Omental fat pad (tissue), 4 donors: ENCODE measurements around the gene CNTN4. TPM values are rescaled to one million over a fixed set of nuclear protein-coding genes. Genes with fewer than 3 reads are reported as not detected.

Experiments used
- ATAC-seq: fragments of 150-250 bp; one replicate; pipeline ENCODE4 v1.9.1; 2016; ENCODE audit warnings: mild to moderate bottlenecking, moderate library complexity; ENCODE audit not compliant: low FRiP score
- DNase-seq: peaks from one replicate; pipeline ENCODE4 v3.0.0-alpha.2; 2019; ENCODE audit warnings: low spot score
- total RNA-seq, 4 donors: library from RNA; depleted of rRNA; stranded (reverse); fragments of >200 nt; gene quantifications; one replicate each; pipeline ENCODE4 v1.1.0, GENCODE V29; 2016
- TF ChIP-seq, protein P1 (sequence below), 3 donors: fragments of 450-650 bp; IDR thresholded peaks; one replicate each; pipeline ENCODE4 v1.5.1; 2016 to 2017; ENCODE audit warnings: antibody characterized with exemption in 3 of 3, mild to moderate bottlenecking in 3 of 3, moderate library complexity in 2 of 3

The CNTN4 gene
- total RNA-seq, 4 donors from 2014 or later: 2.6 to 9.5 (median 7.2) TPM

DNA sequence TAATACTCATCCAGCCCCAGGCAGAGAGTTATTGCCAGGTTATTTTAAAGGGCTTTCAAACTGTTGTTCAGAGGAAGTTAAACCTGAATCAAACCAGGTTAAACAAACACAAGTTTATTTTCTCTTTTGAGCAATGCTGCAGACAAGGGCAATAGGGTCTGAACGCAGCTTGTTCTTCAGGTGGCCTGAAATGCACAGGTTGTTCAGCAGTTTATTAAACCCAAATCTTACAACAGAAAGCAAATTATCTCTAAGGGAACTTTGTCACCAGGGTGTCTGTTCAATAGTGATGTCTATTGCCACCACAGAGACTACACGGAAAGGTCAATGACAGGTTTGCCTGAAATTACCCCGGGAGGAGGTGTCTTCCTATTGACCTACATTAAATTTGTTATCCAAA is 877.5 kb downstream of the CNTN4 start:
- TF ChIP-seq, protein P1, sequence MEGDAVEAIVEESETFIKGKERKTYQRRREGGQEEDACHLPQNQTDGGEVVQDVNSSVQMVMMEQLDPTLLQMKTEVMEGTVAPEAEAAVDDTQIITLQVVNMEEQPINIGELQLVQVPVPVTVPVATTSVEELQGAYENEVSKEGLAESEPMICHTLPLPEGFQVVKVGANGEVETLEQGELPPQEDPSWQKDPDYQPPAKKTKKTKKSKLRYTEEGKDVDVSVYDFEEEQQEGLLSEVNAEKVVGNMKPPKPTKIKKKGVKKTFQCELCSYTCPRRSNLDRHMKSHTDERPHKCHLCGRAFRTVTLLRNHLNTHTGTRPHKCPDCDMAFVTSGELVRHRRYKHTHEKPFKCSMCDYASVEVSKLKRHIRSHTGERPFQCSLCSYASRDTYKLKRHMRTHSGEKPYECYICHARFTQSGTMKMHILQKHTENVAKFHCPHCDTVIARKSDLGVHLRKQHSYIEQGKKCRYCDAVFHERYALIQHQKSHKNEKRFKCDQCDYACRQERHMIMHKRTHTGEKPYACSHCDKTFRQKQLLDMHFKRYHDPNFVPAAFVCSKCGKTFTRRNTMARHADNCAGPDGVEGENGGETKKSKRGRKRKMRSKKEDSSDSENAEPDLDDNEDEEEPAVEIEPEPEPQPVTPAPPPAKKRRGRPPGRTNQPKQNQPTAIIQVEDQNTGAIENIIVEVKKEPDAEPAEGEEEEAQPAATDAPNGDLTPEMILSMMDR (IDR thresholded peaks at IDR 0.05): no peak
- ATAC-seq: no peak
- DNase-seq: no peak

DNA sequence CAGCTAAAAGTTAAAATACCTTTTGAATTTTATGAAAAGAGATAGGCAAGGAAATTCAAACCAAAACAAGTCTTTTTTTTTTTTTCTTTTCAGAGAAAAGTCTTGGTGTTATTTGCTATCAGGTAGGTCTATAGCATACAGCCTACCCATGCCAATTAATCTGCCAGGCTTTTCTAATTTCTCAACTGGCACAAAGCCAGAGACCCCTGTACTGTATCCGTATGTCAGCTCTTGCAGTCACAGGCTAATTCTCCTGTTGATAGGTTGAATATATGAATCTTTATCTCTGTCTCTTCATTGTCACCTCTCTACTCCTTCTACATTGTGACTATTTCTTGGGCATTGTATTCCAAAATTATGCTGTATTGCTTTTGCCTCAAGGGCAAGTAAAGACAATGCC is 878.1 kb downstream of the CNTN4 start:
- TF ChIP-seq, protein P1 (IDR thresholded peaks at IDR 0.05): no peak
- DNase-seq: no peak
- ATAC-seq: no peak

DNA sequence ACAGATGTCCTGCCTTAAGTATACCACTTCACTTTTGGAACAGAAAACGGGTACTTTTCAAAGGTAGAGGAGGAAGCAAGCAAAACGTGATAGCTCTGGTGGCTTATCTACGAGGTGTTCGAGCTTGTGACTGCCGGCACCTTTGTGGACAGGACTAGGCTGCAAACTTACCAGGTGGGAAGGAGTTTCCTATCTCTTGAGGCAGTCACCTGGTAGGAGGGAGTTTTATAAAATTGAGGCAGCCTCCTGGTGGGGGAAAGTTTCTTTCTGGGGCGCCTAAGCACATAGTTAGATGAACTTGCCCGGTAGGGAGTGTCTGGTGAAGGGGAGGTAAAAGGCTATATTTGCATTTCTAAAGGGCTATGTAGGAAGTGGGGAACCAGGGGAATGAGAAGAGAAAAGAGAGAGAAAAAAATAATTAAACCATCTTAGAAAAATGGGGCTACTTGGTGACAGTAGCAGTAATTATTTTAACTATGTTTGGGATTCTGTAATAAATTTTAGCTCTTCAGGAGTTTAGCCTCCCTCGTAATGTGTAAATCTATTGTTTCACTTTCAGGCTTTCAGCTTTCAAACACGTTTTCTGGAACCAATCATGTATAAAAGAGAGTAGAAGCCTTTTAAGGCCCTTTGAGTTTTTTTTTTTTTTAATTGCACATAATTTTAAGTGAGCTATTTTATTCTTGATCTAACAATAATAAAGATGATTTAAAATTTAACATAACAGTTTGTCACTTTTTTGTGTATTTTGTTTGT is 880.5 kb downstream of the CNTN4 start:
- ATAC-seq (no peak), DNase-seq (no peak)
- TF ChIP-seq, protein P1 (IDR thresholded peaks at IDR 0.05): no peak

DNA sequence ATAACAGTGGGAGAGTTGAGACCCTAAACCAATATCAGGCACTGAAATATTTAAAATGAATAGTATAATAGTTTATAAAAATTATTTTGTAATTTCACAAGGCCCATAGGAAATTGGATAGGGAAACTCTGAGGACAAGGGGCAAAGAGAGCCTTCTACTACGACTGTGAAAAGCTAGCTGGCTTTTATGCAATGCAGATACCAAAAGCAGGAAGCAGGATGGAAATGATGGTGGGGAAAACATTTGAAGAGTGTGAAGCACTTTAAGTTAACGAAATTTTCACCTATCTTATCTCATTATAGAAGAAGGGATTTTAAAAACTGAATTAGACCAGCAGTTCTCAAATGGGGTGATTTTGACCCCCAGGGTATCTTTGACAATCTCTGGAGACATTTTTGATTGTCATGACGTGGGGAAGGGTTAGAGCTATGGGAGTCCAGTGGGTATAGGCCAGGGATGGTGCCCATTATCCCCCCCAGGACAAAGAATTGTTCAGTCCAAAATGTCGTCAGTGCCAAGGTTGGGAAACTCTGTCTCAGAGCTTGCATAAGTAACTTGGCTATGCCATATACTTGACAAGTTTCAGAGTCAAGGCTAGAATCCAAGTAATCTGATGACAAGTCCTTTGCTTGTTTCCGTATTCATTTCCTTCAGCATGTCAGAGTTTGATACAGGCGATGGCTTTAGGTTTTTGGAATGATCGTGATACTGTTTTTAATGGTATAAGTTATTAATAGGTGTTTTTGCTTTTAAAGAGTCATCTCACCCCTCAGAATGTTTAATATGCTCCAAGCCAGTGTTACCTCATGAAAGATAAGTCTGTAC is 885.6 kb downstream of the CNTN4 start:
- ATAC-seq (no peak), DNase-seq (no peak)
- TF ChIP-seq, protein P1 (IDR thresholded peaks at IDR 0.05): no peak

DNA sequence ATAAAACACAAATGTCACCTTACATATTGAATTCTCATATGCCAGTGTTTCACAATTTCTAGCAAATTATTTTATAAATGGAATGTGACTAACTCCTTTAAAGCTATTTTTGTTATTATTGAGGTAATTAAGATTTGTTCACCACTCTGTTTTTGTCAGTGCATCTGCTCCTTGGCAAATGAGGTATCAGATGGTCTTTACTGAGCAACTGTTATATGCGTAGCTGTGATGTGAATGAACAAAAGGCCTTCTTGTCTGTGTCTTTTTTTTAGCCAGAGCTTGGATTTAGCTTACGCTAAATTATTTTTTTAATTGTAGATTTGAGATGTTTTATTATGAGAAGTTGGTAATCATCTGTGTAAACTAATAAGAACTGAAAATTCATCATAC is 886.2 kb downstream of the CNTN4 start:
- DNase-seq (no peak), ATAC-seq (no peak)
- TF ChIP-seq, protein P1 (IDR thresholded peaks at IDR 0.05): no peak

DNA sequence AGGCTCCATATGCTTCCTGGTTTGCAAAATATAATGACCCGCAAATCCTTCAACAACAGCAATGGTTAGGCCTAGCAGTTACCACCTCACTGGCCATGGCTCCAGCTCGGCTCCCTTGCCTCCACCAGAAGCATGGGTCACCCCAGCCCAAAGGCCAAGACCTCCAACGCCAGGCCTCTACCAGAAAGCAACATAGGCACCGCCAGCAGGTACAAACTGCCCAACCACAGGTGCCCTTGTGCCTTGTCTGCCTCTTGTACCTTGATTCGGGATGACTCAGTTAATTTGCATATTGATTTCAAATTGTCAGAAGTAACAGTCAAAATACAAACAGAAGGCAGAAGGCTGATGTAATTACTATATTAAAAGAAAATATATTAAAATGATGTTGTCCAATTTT is 886.8 kb downstream of the CNTN4 start:
- DNase-seq (no peak), ATAC-seq (no peak)
- TF ChIP-seq, protein P1 (IDR thresholded peaks at IDR 0.05): no peak
